22Rv1 (cell line): ENCODE measurements around the gene SEMA6B.

ENCODE experiments used
- ZFX ChIP-seq: fragments of 450-650 bp; IDR thresholded peaks from 2 replicates; pipeline ENCODE4 v1.6.1; 2017; ENCODE audit warnings: antibody characterized with exemption, borderline replicate concordance
- TF ChIP-seq, protein P1 (sequence below): fragments of 450-650 bp; IDR thresholded peaks from 2 replicates; pipeline ENCODE4 v1.5.1; 2017; ENCODE audit warnings: mild to moderate bottlenecking

DNA sequence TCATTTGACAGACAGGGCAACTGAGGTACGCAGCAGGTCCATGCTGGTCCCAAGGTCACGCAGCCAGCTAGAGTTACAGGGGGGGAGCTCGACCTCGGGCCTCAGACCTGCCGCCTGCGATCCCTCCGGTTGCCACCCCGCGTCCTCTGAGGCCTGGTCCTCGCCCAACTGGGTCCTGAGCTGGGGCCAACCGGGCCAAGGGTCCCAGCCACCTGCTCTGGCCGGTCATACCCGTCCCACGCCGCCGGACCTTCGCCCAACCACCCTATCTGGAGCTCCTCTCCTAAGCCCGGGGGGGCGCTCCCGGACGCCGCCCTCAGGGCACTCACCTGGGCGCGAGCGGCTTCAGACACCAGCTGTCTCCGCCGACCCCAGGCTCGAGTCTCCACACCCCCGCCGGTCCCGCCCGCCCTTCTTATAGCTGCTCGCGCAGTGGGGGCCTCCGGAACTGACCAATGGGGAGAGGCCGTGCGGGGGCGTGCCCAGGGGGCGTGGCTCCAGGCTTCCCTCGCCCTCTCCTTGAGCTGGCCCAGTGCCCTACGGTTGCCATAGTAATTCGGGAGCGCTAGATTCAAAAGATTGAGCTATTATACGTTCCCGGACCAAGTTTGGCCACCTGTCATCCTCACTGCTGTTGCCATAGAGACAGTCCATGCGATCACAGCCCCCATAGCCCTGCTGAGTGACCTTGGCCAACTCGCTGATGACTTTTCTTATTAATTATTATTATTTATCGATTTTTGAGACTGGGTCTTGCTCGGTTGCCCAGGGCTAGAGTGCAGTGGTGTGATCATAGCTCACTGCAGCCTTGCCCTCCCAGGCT lies 24.4 kb downstream of the SEMA6B start, which contains the start of gene PLIN5:
- TF ChIP-seq, protein P1, sequence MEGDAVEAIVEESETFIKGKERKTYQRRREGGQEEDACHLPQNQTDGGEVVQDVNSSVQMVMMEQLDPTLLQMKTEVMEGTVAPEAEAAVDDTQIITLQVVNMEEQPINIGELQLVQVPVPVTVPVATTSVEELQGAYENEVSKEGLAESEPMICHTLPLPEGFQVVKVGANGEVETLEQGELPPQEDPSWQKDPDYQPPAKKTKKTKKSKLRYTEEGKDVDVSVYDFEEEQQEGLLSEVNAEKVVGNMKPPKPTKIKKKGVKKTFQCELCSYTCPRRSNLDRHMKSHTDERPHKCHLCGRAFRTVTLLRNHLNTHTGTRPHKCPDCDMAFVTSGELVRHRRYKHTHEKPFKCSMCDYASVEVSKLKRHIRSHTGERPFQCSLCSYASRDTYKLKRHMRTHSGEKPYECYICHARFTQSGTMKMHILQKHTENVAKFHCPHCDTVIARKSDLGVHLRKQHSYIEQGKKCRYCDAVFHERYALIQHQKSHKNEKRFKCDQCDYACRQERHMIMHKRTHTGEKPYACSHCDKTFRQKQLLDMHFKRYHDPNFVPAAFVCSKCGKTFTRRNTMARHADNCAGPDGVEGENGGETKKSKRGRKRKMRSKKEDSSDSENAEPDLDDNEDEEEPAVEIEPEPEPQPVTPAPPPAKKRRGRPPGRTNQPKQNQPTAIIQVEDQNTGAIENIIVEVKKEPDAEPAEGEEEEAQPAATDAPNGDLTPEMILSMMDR, result no peak; the same call in 1 of the 2 replicates
- TF ChIP-seq ZFX, result no peak
